GM12865 (cell line): ENCODE results near the gene DNAJC22.

Experiments
- DNase-seq: peaks from one replicate; pipeline ENCODE4 v3.0.0; 2010; ENCODE audit warnings: low read depth
- H3K4me3 ChIP-seq: 2 replicates; pipeline ENCODE4 v1.5.1; 2011; ENCODE audit warnings: mild to moderate bottlenecking, low read depth, low read length, control low read depth
- CTCF ChIP-seq: IDR thresholded peaks from 2 replicates; pipeline ENCODE4 v1.5.1; 2011; ENCODE audit warnings: low read length, control low read depth, low read depth, inconsistent platforms; ENCODE audit not compliant: insufficient read depth; ENCODE audit errors: missing control alignments

DNAJC22 gene

GRCh38 chr12:49335955-49336644 lies 10.6 kb upstream of the DNAJC22 start:
- TF ChIP-seq CTCF = no peak
- DNase-seq = no peak
- no peak overlapping the region for H3K4me3 ChIP-seq

- DNase-seq = peak; percentile 77
- no peak within 1 kb of the TSS; the same call in 1 of the 2 replicates for H3K4me3 ChIP-seq
- TF ChIP-seq CTCF = peak; percentile 94
These were observed 9.8 kb upstream of the DNAJC22 start, which contains the start of gene C1QL4 for GRCh38 chr12:49336645-49337584. C1QL4 (minus strand) TSS chr12:49337188; CDS start chr12:49336477, 711 bp downstream.

- no peak for TF ChIP-seq CTCF
- no peak overlapping the region for H3K4me3 ChIP-seq
- DNase-seq = no peak
These were observed 7.7 kb upstream of the DNAJC22 start for GRCh38 chr12:49338830-49339463.

- no peak for TF ChIP-seq CTCF
- no peak overlapping the region for H3K4me3 ChIP-seq
- DNase-seq = no peak
These were observed 7.2 kb upstream of the DNAJC22 start for GRCh38 chr12:49339464-49339861.

GRCh38 chr12:49340095-49340870 lies 6.4 kb upstream of the DNAJC22 start:
- TF ChIP-seq CTCF = no peak
- H3K4me3 ChIP-seq = no peak overlapping the region
- no peak for DNase-seq
